ENCODE results near the gene SPDYE17.
"Not testable (repeated sequence)": the region's sequence is repeated elsewhere in the genome, so short reads cannot be mapped to it uniquely, and the experiment has no call there.

The SPDYE17 gene, protein sequence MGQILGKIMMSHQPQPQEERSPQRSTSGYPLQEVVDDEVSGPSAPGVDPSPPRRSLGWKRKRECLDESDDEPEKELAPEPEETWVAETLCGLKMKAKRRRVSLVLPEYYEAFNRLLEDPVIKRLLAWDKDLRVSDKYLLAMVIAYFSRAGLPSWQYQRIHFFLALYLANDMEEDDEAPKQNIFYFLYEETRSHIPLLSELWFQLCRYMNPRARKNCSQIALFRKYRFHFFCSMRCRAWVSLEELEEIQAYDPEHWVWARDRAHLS

DNA sequence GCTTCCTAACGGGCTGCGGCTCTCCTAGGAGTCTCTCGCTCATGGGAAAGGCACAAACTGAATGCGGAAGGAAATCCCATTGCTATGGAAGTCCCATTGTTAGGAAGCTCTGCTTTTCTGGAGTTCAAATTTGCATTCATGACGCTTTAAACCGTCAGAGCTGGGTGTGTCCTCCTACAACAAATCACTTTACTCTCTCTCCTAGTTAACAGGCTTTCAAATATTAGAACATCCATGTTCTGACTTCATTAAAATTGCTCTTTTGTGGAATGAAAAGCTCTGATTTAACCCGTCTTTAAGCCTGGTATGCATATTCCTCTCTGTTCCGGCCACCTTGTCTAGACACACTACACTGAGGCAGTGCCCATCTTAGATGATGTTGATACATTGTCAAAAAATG lies at the start of gene SPDYE17:
TSS of gene SPDYE17 (minus strand) at position 101 of the 400 bp plus-strand sequence. CDS start 1,791 bp downstream, outside the sequence.
- not testable (repeated sequence) for H3K4me1 ChIP-seq (ENCODE audit: control insufficient read depth, insufficient read depth, low read length); H3K4me3 ChIP-seq (ENCODE audit: low read depth, low read length); H3K9ac ChIP-seq (ENCODE audit: low read depth, low read length); H3K27me3 ChIP-seq (ENCODE audit: control insufficient read depth, insufficient read depth, low read length); H3K36me3 ChIP-seq (ENCODE audit: control insufficient read depth, insufficient read depth, low read length); H3K9me3 ChIP-seq (ENCODE audit: control insufficient read depth, insufficient read depth, low read length)

DNA sequence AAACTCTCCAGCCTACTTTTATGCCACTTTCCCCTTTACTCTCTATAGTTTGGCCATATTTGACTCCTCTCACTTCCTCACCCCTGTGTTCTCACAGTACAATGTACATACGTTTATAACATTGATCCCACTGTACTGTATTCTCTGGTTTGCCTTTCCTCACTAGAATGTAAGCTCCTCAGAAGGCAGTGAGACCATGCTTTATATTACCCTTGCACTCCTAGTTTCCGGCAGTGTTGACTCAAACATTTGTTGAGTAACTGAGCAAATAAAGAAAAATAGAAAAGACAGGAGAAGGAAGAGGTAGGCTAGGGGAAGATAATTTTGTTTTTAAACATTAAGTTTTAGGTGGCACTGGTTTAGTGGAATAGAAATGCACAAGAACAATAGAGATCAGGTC lies 48.1 kb upstream of the SPDYE17 start:
- H3K27me3 ChIP-seq (ENCODE audit: control insufficient read depth, insufficient read depth, low read length); H3K4me1 ChIP-seq (ENCODE audit: control insufficient read depth, insufficient read depth, low read length); H3K36me3 ChIP-seq (ENCODE audit: control insufficient read depth, insufficient read depth, low read length); H3K9ac ChIP-seq (ENCODE audit: low read depth, low read length); H3K4me3 ChIP-seq (ENCODE audit: low read depth, low read length); H3K9me3 ChIP-seq (ENCODE audit: control insufficient read depth, insufficient read depth, low read length): not testable (repeated sequence)

DNA sequence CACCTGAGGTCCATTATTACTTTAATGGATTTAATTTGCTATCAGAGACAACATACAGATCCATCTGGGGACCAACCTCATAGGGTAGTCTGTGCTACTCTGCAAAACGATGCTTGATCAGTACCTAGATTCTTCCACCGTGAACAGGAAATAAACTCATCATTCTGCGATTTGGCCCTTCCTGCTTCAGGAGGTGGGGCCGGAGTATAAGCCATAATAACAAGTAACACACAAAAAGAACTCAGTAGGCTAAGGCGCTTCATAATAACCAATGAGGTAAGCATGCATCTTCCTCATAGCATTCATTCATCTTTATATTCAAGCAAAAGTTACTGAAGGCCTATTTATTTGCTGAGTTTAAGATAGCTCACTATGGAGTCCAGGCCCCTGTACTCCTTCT lies 47.5 kb upstream of the SPDYE17 start:
- H3K27me3 ChIP-seq (ENCODE audit: control insufficient read depth, insufficient read depth, low read length); H3K4me1 ChIP-seq (ENCODE audit: control insufficient read depth, insufficient read depth, low read length); H3K9me3 ChIP-seq (ENCODE audit: control insufficient read depth, insufficient read depth, low read length); H3K4me3 ChIP-seq (ENCODE audit: low read depth, low read length); H3K36me3 ChIP-seq (ENCODE audit: control insufficient read depth, insufficient read depth, low read length); H3K9ac ChIP-seq (ENCODE audit: low read depth, low read length): not testable (repeated sequence)

DNA sequence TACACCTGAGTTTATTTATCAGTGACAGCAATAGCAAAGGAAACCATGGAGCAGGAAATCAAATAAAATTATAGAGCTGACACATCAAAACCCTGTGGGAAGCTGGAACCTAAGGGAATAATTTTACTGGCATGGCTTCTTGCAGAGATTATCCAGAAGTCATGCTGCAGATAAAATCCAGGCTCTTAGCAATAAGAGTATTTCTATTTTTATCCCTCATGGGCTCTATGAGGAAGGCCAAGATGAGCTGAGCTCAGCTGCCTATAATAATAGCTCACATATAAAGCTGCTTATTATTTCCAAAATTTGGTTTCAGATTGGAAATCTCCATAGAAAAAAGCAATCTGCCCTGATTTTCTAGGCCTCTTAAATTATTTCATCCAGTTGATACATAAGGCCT lies 47.0 kb upstream of the SPDYE17 start:
- H3K9ac ChIP-seq (ENCODE audit: low read depth, low read length); H3K4me3 ChIP-seq (ENCODE audit: low read depth, low read length); H3K9me3 ChIP-seq (ENCODE audit: control insufficient read depth, insufficient read depth, low read length); H3K4me1 ChIP-seq (ENCODE audit: control insufficient read depth, insufficient read depth, low read length); H3K36me3 ChIP-seq (ENCODE audit: control insufficient read depth, insufficient read depth, low read length); H3K27me3 ChIP-seq (ENCODE audit: control insufficient read depth, insufficient read depth, low read length): not testable (repeated sequence)

DNA sequence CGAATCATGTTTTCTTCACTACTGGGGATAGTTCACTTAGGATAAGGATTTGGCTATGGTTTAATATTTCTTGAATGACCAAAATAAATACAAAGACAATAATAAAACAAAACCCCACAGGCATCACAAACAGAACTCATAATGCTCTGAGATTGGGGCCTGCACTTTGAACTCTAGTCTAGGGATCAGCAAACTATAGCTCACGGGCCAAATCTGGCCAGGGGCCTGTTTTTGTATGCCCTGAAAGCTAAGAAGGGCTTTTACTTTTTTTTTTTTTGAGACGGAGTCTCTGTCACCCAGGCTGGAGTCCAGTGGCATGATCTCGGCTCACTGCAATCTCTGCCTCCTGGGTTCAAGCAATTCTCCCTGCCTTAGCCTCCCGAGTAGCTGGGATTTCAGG lies 44.9 kb upstream of the SPDYE17 start:
- not testable (repeated sequence) for H3K9me3 ChIP-seq (ENCODE audit: control insufficient read depth, insufficient read depth, low read length); H3K9ac ChIP-seq (ENCODE audit: low read depth, low read length); H3K4me1 ChIP-seq (ENCODE audit: control insufficient read depth, insufficient read depth, low read length); H3K36me3 ChIP-seq (ENCODE audit: control insufficient read depth, insufficient read depth, low read length); H3K27me3 ChIP-seq (ENCODE audit: control insufficient read depth, insufficient read depth, low read length); H3K4me3 ChIP-seq (ENCODE audit: low read depth, low read length)

DNA sequence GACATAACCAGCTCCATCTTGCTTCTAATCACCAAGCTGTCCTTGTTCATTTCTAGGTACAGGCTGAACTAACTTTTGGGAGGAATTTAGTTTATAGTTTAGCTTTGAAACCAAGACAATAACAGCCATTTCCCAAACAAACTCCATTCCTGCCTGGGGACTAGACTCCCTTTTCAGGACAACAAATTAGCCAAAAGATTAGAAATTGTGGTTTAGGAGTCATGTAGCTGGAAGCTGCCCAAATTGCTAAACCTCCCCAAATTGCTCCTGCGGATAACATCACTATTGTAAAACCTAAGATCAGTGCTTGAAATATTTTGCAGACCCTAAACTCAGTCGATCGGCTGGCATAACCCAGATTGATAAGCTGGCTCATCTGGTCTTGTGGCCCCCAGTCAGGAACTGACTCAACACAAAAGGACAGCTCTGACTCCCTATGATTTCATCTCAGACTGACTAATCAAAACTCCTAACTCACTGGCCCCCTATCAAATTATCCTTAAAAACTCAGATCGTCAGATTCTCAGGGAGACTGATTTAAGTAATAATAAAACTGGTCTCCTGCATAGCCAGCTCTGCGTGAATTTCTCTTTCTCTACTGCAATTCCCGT lies 42.7 kb upstream of the SPDYE17 start:
- H3K36me3 ChIP-seq (ENCODE audit: control insufficient read depth, insufficient read depth, low read length); H3K9ac ChIP-seq (ENCODE audit: low read depth, low read length); H3K4me1 ChIP-seq (ENCODE audit: control insufficient read depth, insufficient read depth, low read length); H3K27me3 ChIP-seq (ENCODE audit: control insufficient read depth, insufficient read depth, low read length); H3K9me3 ChIP-seq (ENCODE audit: control insufficient read depth, insufficient read depth, low read length); H3K4me3 ChIP-seq (ENCODE audit: low read depth, low read length): not testable (repeated sequence)

DNA sequence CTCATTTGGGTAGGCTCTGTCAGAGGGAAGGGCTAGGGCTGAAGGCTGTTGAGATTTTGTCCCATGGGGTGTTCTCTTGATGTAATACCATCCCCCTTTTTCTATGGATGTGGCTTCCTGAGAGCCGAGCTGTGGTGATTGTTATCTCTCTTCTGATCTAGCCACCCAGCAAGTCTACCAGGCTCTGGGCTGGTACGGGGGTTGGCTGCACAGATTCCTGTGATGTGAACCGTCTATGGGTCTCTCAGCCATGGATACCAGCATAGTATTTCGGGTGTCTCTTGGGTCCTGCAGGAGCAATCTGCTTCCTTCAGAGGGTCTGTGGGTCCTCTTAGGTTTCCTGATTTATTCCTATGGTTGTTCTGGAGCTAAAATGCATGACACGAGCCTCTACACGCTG lies 38.9 kb upstream of the SPDYE17 start:
- H3K9ac ChIP-seq (ENCODE audit: low read depth, low read length); H3K9me3 ChIP-seq (ENCODE audit: control insufficient read depth, insufficient read depth, low read length); H3K4me1 ChIP-seq (ENCODE audit: control insufficient read depth, insufficient read depth, low read length); H3K36me3 ChIP-seq (ENCODE audit: control insufficient read depth, insufficient read depth, low read length); H3K27me3 ChIP-seq (ENCODE audit: control insufficient read depth, insufficient read depth, low read length); H3K4me3 ChIP-seq (ENCODE audit: low read depth, low read length): not testable (repeated sequence)

DNA sequence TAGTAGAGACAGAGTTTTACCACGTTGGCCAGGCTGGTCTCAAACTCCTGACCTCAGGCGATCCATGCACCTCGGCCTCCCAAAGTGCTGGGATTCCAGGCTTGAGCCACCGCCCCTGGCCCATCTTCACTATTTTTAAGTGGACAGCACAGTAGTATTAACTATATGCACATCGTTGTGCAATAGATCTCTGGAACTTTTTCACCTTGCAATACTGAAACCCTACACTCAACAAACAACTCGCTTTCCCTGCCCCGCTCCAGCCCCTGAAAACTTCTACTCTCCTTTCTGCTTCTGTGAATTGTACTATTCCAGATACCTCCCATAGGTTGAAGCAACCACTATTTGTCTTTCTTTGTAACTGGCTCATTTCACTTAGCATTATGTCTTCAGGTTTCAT lies 33.7 kb upstream of the SPDYE17 start:
- not testable (repeated sequence) for H3K4me1 ChIP-seq (ENCODE audit: control insufficient read depth, insufficient read depth, low read length); H3K4me3 ChIP-seq (ENCODE audit: low read depth, low read length); H3K36me3 ChIP-seq (ENCODE audit: control insufficient read depth, insufficient read depth, low read length); H3K27me3 ChIP-seq (ENCODE audit: control insufficient read depth, insufficient read depth, low read length); H3K9me3 ChIP-seq (ENCODE audit: control insufficient read depth, insufficient read depth, low read length); H3K9ac ChIP-seq (ENCODE audit: low read depth, low read length)

DNA sequence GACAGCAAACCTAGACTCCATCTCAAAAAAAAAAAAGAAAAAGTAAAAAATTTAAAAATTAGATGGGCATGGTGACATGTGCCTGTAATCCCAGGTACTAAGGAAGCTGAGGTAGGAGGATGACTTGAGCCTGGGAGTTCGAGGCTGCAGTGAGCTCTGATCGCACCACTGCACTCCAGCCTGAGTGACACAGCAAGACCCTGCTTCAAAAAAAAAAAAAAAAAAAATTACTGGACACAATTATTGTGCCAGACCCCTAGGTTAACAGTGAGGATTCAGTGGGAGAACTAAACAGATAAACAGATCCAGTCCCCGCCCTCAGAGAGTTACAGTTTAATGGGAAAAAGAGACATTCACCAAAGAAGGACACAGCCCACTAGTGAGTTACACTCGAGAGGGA lies 31.6 kb upstream of the SPDYE17 start:
- not testable (repeated sequence) for H3K4me3 ChIP-seq (ENCODE audit: low read depth, low read length); H3K9ac ChIP-seq (ENCODE audit: low read depth, low read length); H3K4me1 ChIP-seq (ENCODE audit: control insufficient read depth, insufficient read depth, low read length); H3K36me3 ChIP-seq (ENCODE audit: control insufficient read depth, insufficient read depth, low read length); H3K9me3 ChIP-seq (ENCODE audit: control insufficient read depth, insufficient read depth, low read length); H3K27me3 ChIP-seq (ENCODE audit: control insufficient read depth, insufficient read depth, low read length)

DNA sequence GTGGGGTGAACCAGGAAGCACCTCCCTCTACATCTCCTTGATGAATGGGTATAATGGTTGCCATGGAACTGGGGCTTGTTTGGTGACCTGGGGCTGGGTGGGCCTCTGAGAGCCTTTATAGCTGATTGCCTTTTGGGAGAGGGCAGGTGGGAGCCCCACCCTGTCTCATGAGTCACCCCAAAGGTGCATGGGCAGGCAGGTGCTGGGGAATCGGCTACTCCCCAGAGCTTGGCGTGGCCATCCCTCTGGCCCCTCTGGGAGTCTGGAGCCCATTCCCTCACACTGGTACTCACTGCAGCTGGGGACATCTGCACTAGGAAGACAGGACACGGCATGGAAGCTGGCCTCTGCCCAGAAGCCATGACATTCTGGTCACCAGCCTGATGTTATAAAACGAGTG lies 30.4 kb upstream of the SPDYE17 start, which contains the start of gene SPDYE18:
TSS of gene SPDYE18 (minus strand) at position 2 of the 400 bp plus-strand sequence. CDS start 2,046 bp downstream, outside the sequence.
- H3K4me1 ChIP-seq (ENCODE audit: control insufficient read depth, insufficient read depth, low read length); H3K9ac ChIP-seq (ENCODE audit: low read depth, low read length); H3K9me3 ChIP-seq (ENCODE audit: control insufficient read depth, insufficient read depth, low read length); H3K36me3 ChIP-seq (ENCODE audit: control insufficient read depth, insufficient read depth, low read length); H3K4me3 ChIP-seq (ENCODE audit: low read depth, low read length); H3K27me3 ChIP-seq (ENCODE audit: control insufficient read depth, insufficient read depth, low read length): not testable (repeated sequence)

DNA sequence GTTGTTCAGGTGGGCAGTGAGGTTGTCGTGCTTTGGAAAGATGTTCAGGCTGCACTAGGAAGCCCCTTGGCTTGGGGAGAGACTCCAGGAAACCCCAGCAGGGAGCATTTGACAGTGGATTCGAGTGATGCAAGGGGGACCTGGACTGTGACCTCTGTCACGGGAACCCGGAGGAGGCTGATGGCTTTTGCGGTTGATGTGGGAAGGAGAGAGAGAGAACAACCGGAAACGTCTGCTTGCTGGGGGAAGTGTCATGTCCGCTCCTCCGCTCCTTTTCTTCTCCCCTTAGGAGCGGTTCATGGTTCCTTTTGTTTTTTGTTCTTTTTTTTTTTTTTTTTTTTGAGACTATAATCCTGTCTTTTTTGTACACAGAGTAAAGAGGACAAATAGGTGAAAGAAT lies 5.8 kb downstream of the SPDYE17 start:
- not testable (repeated sequence) for H3K9me3 ChIP-seq (ENCODE audit: control insufficient read depth, insufficient read depth, low read length); H3K36me3 ChIP-seq (ENCODE audit: control insufficient read depth, insufficient read depth, low read length); H3K9ac ChIP-seq (ENCODE audit: low read depth, low read length); H3K4me1 ChIP-seq (ENCODE audit: control insufficient read depth, insufficient read depth, low read length); H3K27me3 ChIP-seq (ENCODE audit: control insufficient read depth, insufficient read depth, low read length); H3K4me3 ChIP-seq (ENCODE audit: low read depth, low read length)

DNA sequence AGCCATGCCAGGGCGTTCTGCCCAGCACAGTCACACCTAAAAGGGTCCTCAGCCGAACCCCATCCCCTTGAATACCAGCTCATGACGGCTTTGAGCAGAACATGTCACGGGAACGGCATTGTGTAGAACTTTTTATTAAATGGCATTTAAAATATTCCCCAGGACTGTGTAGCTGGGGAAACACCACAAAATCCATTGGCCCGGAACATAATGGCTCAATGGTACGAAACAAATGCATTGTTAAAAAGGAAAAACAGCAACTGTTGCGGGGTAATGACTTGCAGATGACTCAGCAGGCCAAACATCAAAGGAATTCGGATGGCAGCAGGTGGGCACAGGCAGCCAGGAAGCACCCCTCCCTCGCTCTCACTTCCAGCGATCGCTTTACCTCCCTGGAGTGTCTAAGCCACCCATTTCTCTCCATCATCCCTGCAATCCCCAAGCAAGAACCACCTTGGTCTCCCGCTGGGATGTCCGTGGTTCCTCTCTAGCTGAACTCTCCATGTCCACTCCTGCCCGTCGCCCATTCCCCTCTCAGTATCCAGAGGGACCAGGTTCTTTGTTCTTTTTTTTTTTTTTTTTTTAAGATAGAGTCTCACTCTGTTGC lies 22.0 kb downstream of the SPDYE17 start:
- not testable (repeated sequence) for H3K9me3 ChIP-seq (ENCODE audit: control insufficient read depth, insufficient read depth, low read length); H3K4me1 ChIP-seq (ENCODE audit: control insufficient read depth, insufficient read depth, low read length); H3K9ac ChIP-seq (ENCODE audit: low read depth, low read length); H3K27me3 ChIP-seq (ENCODE audit: control insufficient read depth, insufficient read depth, low read length); H3K4me3 ChIP-seq (ENCODE audit: low read depth, low read length); H3K36me3 ChIP-seq (ENCODE audit: control insufficient read depth, insufficient read depth, low read length)
